Common myeloid progenitor, CD34-positive (primary cell): ENCODE measurements around the gene ATP11A.
"Not testable (repeated sequence)": the region's sequence is repeated elsewhere in the genome, so short reads cannot be mapped to it uniquely, and the experiment has no call there.

Experiments
- CTCF ChIA-PET: fragments of 350-600 bp; sonication (Branson Sonifier 250); formaldehyde crosslinking; loops from one replicate; lab custom pipeline; 2021; ENCODE audit warnings: antibody characterized with exemption; lab: Charles Lee
- POLR2A ChIA-PET: fragments of 350-600 bp; sonication (Branson Sonifier 250); formaldehyde crosslinking; loops from one replicate; lab custom pipeline; 2021; ENCODE audit warnings: antibody characterized with exemption; lab: Charles Lee
- DNase-seq, 3 donors: peaks; one replicate each; pipeline versions ENCODE4 v3.0.0 to v3.0.0-alpha.2; 2013
- H3K27ac ChIP-seq, 2 experiments: 1 replicate in 1 of 2; 2 replicates in 1 of 2; pipeline ENCODE4 v1.7.0; 2013; ENCODE audit warnings: inconsistent platforms in 2 of 2, low read length in 2 of 2, mild to moderate bottlenecking in 2 of 2, low read depth in 1 of 2, moderate library complexity in 1 of 2; ENCODE audit not compliant: severe bottlenecking in 2 of 2, insufficient read depth in 1 of 2, poor library complexity in 1 of 2
- H3K27me3 ChIP-seq, 5 experiments: replicated peaks in 2 of 5; 1 replicate in 3 of 5; 2 replicates in 2 of 5; pipeline versions ENCODE4 v1.6.1 to v1.7.0; 2013; ENCODE audit warnings: low read length in 4 of 5, mild to moderate bottlenecking in 2 of 5, moderate library complexity in 2 of 5, inconsistent platforms in 1 of 5; ENCODE audit not compliant: insufficient read depth in 5 of 5, control insufficient read depth in 4 of 5
- H3K36me3 ChIP-seq, 4 experiments: 1 replicate in 2 of 4; 2 replicates in 2 of 4; pipeline versions ENCODE4 v1.6.1 to v1.7.0; 2013; ENCODE audit warnings: low read length in 3 of 4, control low read depth in 1 of 4, mild to moderate bottlenecking in 1 of 4; ENCODE audit not compliant: control insufficient read depth in 4 of 4, insufficient read depth in 4 of 4
- H3K4me1 ChIP-seq, 4 experiments: 1 replicate in 3 of 4; 2 replicates in 1 of 4; pipeline versions ENCODE4 v1.6.1 to v1.7.1; 2013; ENCODE audit warnings: low read length in 3 of 4, mild to moderate bottlenecking in 3 of 4, control low read depth in 1 of 4, inconsistent platforms in 1 of 4, moderate library complexity in 1 of 4; ENCODE audit not compliant: control insufficient read depth in 4 of 4, insufficient read depth in 4 of 4; ENCODE audit errors: control extremely low read depth in 1 of 4
- H3K4me3 ChIP-seq, 7 experiments: 1 replicate in 4 of 7; 2 replicates in 3 of 7; pipeline versions ENCODE4 v1.5.1 to v1.7.0; 2013; ENCODE audit warnings: mild to moderate bottlenecking in 7 of 7, low read length in 6 of 7, moderate library complexity in 6 of 7, inconsistent platforms in 2 of 7, low read depth in 2 of 7, control low read depth in 1 of 7; ENCODE audit not compliant: insufficient read depth in 4 of 7, control insufficient read depth in 1 of 7; ENCODE audit errors: extremely low read depth in 1 of 7
- H3K9me3 ChIP-seq, 5 experiments: 1 replicate in 4 of 5; 2 replicates in 1 of 5; pipeline versions ENCODE4 v1.6.1 to v1.7.1; 2013; ENCODE audit warnings: low read length in 4 of 5, mild to moderate bottlenecking in 2 of 5, inconsistent platforms in 1 of 5, low read depth in 1 of 5, moderate library complexity in 1 of 5; ENCODE audit not compliant: control insufficient read depth in 4 of 5, insufficient read depth in 2 of 5; ENCODE audit errors: control extremely low read depth in 1 of 5
- WGBS: methylation state at CpG from one replicate; pipeline ENCODE4 v1.1.5; 2013; ENCODE audit not compliant: insufficient coverage; 5-methylcytosine and 5-hydroxymethylcytosine counted together

Gene ATP11A

GRCh38 chr13:112670864-112671263 is 19.0 kb upstream of the ATP11A start:
- Histone ChIP-seq H3K9me3 (no peaks in the 10 kb centered on the region), H3K4me1 (peaks cover 0 to 9% (median 6%) of the 10 kb centered on the region in 4 experiments), H3K36me3 (no peaks in the 10 kb centered on the region), H3K4me3 (no peak overlapping the region), H3K27ac (no peak overlapping the region), H3K27me3 (peaks cover 0 to 8% (median 0%) of the 10 kb centered on the region in 5 experiments)
- no peak for DNase-seq
- CTCF ChIA-PET = no interaction called here
- POLR2A ChIA-PET = no interaction called here
- 86% methylated on average over 8 of the region's 9 CpGs for WGBS

- no peak for DNase-seq
- no peak overlapping the region for H3K27ac ChIP-seq
- no peak overlapping the region for H3K4me3 ChIP-seq
- peaks cover 0 to 11% (median under 1%) of the 10 kb centered on the region in 5 experiments for H3K27me3 ChIP-seq
- peaks cover 0 to 9% (median 6%) of the 10 kb centered on the region in 4 experiments for H3K4me1 ChIP-seq
- WGBS = 98% methylated on average over 10 of the region's 10 CpGs
- CTCF ChIA-PET = no interaction called here
- POLR2A ChIA-PET = no interaction called here
- H3K9me3 ChIP-seq = no peaks in the 10 kb centered on the region
- H3K36me3 ChIP-seq = no peaks in the 10 kb centered on the region
Observed at GRCh38 chr13:112671359-112671758, 18.5 kb upstream of the ATP11A start.

- no peak for DNase-seq
- CTCF ChIA-PET = no interaction called here
- no peaks in the 10 kb centered on the region for H3K36me3 ChIP-seq
- H3K27me3 ChIP-seq = peaks cover 0 to 12% (median 4%) of the 10 kb centered on the region in 5 experiments
- POLR2A ChIA-PET = no interaction called here
- H3K4me3 ChIP-seq = no peak overlapping the region
- no peaks in the 10 kb centered on the region for H3K9me3 ChIP-seq
- WGBS = 98% methylated on average over 6 of the region's 8 CpGs
- H3K27ac ChIP-seq = no peak overlapping the region
- peaks cover 0 to 9% (median 6%) of the 10 kb centered on the region in 4 experiments for H3K4me1 ChIP-seq
Observed at GRCh38 chr13:112672651-112673284, 17.1 kb upstream of the ATP11A start.

- peaks cover 0 to 12% (median 0%) of the 10 kb centered on the region in 5 experiments for H3K27me3 ChIP-seq
- 88% methylated on average over 5 of the region's 15 CpGs for WGBS
- CTCF ChIA-PET = no interaction called here
- H3K27ac ChIP-seq = no peak overlapping the region
- DNase-seq = no peak
- no peak overlapping the region for H3K4me3 ChIP-seq
- H3K4me1 ChIP-seq = peaks cover 0 to 9% (median 6%) of the 10 kb centered on the region in 4 experiments
- no peaks in the 10 kb centered on the region for H3K36me3 ChIP-seq
- no peaks in the 10 kb centered on the region for H3K9me3 ChIP-seq
- POLR2A ChIA-PET = no interaction called here
Observed at GRCh38 chr13:112674412-112675365, 15.1 kb upstream of the ATP11A start.

- no peak for DNase-seq
- POLR2A ChIA-PET = no interaction called here
- CTCF ChIA-PET = no interaction called here
Observed at GRCh38 chr13:112675366-112675756, 14.5 kb upstream of the ATP11A start.

GRCh38 chr13:112677421-112677962 is 12.3 kb upstream of the ATP11A start:
- WGBS = 100% methylated on average over 2 of the region's 9 CpGs
- peaks cover 0 to 10% (median 0%) of the 10 kb centered on the region in 5 experiments for H3K27me3 ChIP-seq
- DNase-seq, H3K27ac ChIP-seq, H3K4me1 ChIP-seq, H3K4me3 ChIP-seq, POLR2A ChIA-PET, H3K36me3 ChIP-seq, H3K9me3 ChIP-seq: not testable (repeated sequence)
- CTCF ChIA-PET = interaction anchor here (1.4 kb wide), 1 partner anchor 8 kb away, joined by 4 read pairs; no protein-coding TSS in a partner anchor

More at GRCh38 chr13:112675366-112675756, 14.5 kb upstream of the ATP11A start:
- peaks cover 0 to 12% (median 0%) of the 10 kb centered on the region in 5 experiments for H3K27me3 ChIP-seq
- WGBS = 99% methylated on average over 6 of the region's 7 CpGs
- H3K9me3 ChIP-seq = no peaks in the 10 kb centered on the region
- H3K36me3 ChIP-seq = no peaks in the 10 kb centered on the region
- H3K27ac ChIP-seq = no peak overlapping the region
- peaks cover 0 to 9% (median 6%) of the 10 kb centered on the region in 4 experiments for H3K4me1 ChIP-seq
- no peak overlapping the region for H3K4me3 ChIP-seq
